Measurements from ENCODE around the gene OR6C76. TPM values are rescaled to one million over a fixed set of nuclear protein-coding genes. Genes with fewer than 3 reads are reported as not detected.

Gene OR6C76
- total RNA-seq: 0.16 TPM in 1 of 2 replicates, not detected in the other

GRCh38 chr12:55425954-55426353 lies at the start of gene OR6C76:
Gene OR6C76 (plus strand): TSS chr12:55426254. CDS start chr12:55426254, 0 bp downstream.

GRCh38 chr12:55400229-55400628 lies 25.8 kb upstream of the OR6C76 start, which contains the start of gene OR6C65:
Gene OR6C65 (plus strand): TSS chr12:55400529. CDS start chr12:55400529, 0 bp downstream.

GRCh38 chr12:55443776-55444175 lies 17.7 kb downstream of the OR6C76 start, which contains the start of gene OR6C2:
Gene OR6C2 (plus strand): TSS chr12:55444076. CDS start chr12:55452214, 8,138 bp downstream.

GRCh38 chr12:55470088-55470829 lies 44.2 kb downstream of the OR6C76 start, which contains the start of gene OR6C70:
Gene OR6C70 (minus strand): TSS chr12:55470138. CDS start chr12:55470138, 0 bp downstream.

Other genes with a start within 250 kb of the OR6C76 start
- not detected in 2 replicates for gene OR10A7, start 205.2 kb upstream of the OR6C76 start, total RNA-seq
- not detected in 2 replicates for gene OR6C74, start 181.6 kb upstream of the OR6C76 start, total RNA-seq
- gene OR6C6, start 129.7 kb upstream of the OR6C76 start, total RNA-seq: not detected in 2 replicates
- not detected in 2 replicates for gene OR6C1, start 111.9 kb upstream of the OR6C76 start, total RNA-seq
- gene OR6C3, start 95.5 kb upstream of the OR6C76 start, total RNA-seq: not detected in 2 replicates
- not detected in 2 replicates for gene OR6C75, start 63.3 kb upstream of the OR6C76 start, total RNA-seq
- not detected in 2 replicates for gene OR6C65, start 25.7 kb upstream of the OR6C76 start, total RNA-seq
- not detected in 2 replicates for gene OR6C2, start 17.8 kb downstream of the OR6C76 start, total RNA-seq
- gene OR6C70, start 43.9 kb downstream of the OR6C76 start, total RNA-seq: not detected in 2 replicates
- gene OR6C68, start 66.1 kb downstream of the OR6C76 start, total RNA-seq: not detected in 2 replicates
- not detected in 2 replicates for gene OR6C4, start 123.3 kb downstream of the OR6C76 start, total RNA-seq
- not detected in 2 replicates for gene OR2AP1, start 146.2 kb downstream of the OR6C76 start, total RNA-seq
- gene OR10P1, start 210.6 kb downstream of the OR6C76 start, total RNA-seq: not detected in 2 replicates

All from bronchial smooth muscle cell (primary cell).